ENCODE measurements around the gene CKAP2L. TPM values are rescaled to one million over a fixed set of nuclear protein-coding genes. Genes with fewer than 3 reads are reported as not detected.

The CKAP2L gene
- total RNA-seq, 1 experiment from 2014 or later = 23.3 TPM

DNA sequence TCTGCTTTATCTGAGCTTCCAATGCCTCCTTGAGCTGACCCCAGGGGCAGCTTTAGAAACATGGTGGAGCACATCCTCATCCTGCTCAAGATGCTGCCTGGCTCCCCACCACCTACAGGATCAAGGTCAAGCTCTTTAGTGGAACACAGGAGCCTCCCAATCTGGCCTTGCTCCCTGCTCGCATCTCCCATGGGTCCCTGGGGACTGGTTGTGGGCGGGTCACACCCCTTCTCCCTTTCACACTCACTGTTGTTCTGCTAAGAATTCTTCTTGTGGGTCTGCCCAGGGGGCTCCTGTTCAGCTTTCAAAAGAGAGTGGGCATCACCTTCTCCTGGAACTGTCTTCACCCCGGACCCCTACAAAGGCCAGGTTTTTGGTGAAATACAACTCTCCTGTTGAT, 51.9 kb downstream of the CKAP2L start:
- Histone ChIP-seq H2BK5ac (ENCODE audit: insufficient read length, low read length) (no peak overlapping the region), H4K8ac (replicated peaks; ENCODE audit: insufficient read length, low read depth, low read length) (no peak overlapping the region), H3K23me2 (ENCODE audit: insufficient read length, low read depth, low read length, poor library complexity, severe bottlenecking) (no peaks in the 10 kb centered on the region), H3K79me2 (ENCODE audit: insufficient read depth, low read length) (no peaks in the 10 kb centered on the region; the same call in 1 of the 2 replicates), H2BK15ac (ENCODE audit: low read depth, low read length) (no peak overlapping the region), H3K18ac (ENCODE audit: insufficient read length, low read depth, low read length) (no peak overlapping the region), H3K9me3 (ENCODE audit: control insufficient read depth, low read depth, low read length) (no peaks in the 10 kb centered on the region), H3K9ac (ENCODE audit: extremely low read depth, insufficient read length, low read length) (no peak overlapping the region), H3K4me2 (ENCODE audit: insufficient read depth, insufficient read length, low read length) (no peak overlapping the region), H3K79me1 (ENCODE audit: insufficient read depth, low read depth, low read length, poor library complexity, severe bottlenecking) (no peaks in the 10 kb centered on the region), H3K27me3 (ENCODE audit: insufficient read depth, low read length) (no peaks in the 10 kb centered on the region), H2AK5ac (ENCODE audit: insufficient read length, low read length) (no peak overlapping the region), H2BK120ac (ENCODE audit: low read depth, low read length, poor library complexity, severe bottlenecking) (no peak overlapping the region), H3T11ph (ENCODE audit: low read length) (no peak overlapping the region), H2AFZ (ENCODE audit: low read length) (no peak overlapping the region), H2BK12ac (ENCODE audit: insufficient read length, low read depth, low read length) (no peak overlapping the region), H3K4me1 (ENCODE audit: insufficient read depth, low read length) (no peaks in the 10 kb centered on the region), H3K56ac (ENCODE audit: insufficient read length, low read depth, low read length) (no peak overlapping the region), H3K27ac (ENCODE audit: insufficient read length, low read depth, low read length) (no peak overlapping the region), H4K91ac (ENCODE audit: insufficient read length, low read depth, low read length) (no peak overlapping the region), H3K4ac (ENCODE audit: low read depth, low read length) (no peak overlapping the region), H4K5ac (ENCODE audit: insufficient read length, low read depth, low read length) (no peak overlapping the region), H3K23ac (ENCODE audit: insufficient read length, low read depth, low read length) (no peak overlapping the region), H2BK20ac (ENCODE audit: low read depth, low read length, poor library complexity, severe bottlenecking) (no peak overlapping the region), H4K20me1 (ENCODE audit: control insufficient read depth, insufficient read depth, insufficient read length) (no peaks in the 10 kb centered on the region), H3K14ac (ENCODE audit: insufficient read depth, low read length) (no peak overlapping the region)
- WGBS (ENCODE audit: extremely low coverage, insufficient read length, low lambda C conversion rate) = no CpG with 5 or more reads among the region's 3 CpGs
- Mint-ChIP-seq H3K27ac (peak overlapping the region in 1 of 3 experiments; percentile 82; a peak in 1 of 7 replicates), H3K4me1 (no peaks in the 10 kb centered on the region), H3K27me3 (ENCODE audit: low read depth) (peaks cover 3% of the 10 kb centered on the region), H3K9me3 (no peaks in the 10 kb centered on the region; a peak in 2 of 5 replicates), H3K4me3 (no peak overlapping the region), H3K36me3 (ENCODE audit: insufficient read depth in 1 of 3, low read depth in 3 of 3) (no peaks in the 10 kb centered on the region)
- TF ChIP-seq, protein P1, sequence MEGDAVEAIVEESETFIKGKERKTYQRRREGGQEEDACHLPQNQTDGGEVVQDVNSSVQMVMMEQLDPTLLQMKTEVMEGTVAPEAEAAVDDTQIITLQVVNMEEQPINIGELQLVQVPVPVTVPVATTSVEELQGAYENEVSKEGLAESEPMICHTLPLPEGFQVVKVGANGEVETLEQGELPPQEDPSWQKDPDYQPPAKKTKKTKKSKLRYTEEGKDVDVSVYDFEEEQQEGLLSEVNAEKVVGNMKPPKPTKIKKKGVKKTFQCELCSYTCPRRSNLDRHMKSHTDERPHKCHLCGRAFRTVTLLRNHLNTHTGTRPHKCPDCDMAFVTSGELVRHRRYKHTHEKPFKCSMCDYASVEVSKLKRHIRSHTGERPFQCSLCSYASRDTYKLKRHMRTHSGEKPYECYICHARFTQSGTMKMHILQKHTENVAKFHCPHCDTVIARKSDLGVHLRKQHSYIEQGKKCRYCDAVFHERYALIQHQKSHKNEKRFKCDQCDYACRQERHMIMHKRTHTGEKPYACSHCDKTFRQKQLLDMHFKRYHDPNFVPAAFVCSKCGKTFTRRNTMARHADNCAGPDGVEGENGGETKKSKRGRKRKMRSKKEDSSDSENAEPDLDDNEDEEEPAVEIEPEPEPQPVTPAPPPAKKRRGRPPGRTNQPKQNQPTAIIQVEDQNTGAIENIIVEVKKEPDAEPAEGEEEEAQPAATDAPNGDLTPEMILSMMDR (conservative IDR thresholded peaks at IDR 0.05) = no peak
- no peak for DNase-seq
